Midbrain (tissue), 1 donor: ENCODE measurements around the gene NSF.
"Not testable (repeated sequence)": the region's sequence is repeated elsewhere in the genome, so short reads cannot be mapped to it uniquely, and the experiment has no call there.

Experiments used
- DNase-seq: peaks from one replicate; lab custom pipeline; 2025; lab: John Stamatoyannopoulos, UW

The NSF gene

GRCh38 chr17:46628753-46629436 is 38.4 kb downstream of the NSF start:
- not testable (repeated sequence) for DNase-seq

GRCh38 chr17:46632146-46632545 is 41.7 kb downstream of the NSF start:
- DNase-seq = not testable (repeated sequence)

- DNase-seq = not testable (repeated sequence)
Measured at GRCh38 chr17:46634844-46635243, 44.4 kb downstream of the NSF start.

- not testable (repeated sequence) for DNase-seq
Measured at GRCh38 chr17:46641861-46642656, 51.6 kb downstream of the NSF start.

- not testable (repeated sequence) for DNase-seq
Measured at GRCh38 chr17:46647251-46647650, 56.8 kb downstream of the NSF start.

GRCh38 chr17:46647688-46648278 is 57.3 kb downstream of the NSF start:
- not testable (repeated sequence) for DNase-seq

- not testable (repeated sequence) for DNase-seq
Measured at GRCh38 chr17:46649246-46649645, 58.8 kb downstream of the NSF start.

- DNase-seq = not testable (repeated sequence)
Measured at GRCh38 chr17:46652024-46652643, 61.7 kb downstream of the NSF start.

- not testable (repeated sequence) for DNase-seq
Measured at GRCh38 chr17:46658235-46658634, 67.8 kb downstream of the NSF start.

- DNase-seq = not testable (repeated sequence)
Measured at GRCh38 chr17:46659702-46660101, 69.2 kb downstream of the NSF start.

- not testable (repeated sequence) for DNase-seq
Measured at GRCh38 chr17:46663123-46663522, 72.7 kb downstream of the NSF start.

GRCh38 chr17:46663552-46663951 is 73.1 kb downstream of the NSF start:
- DNase-seq = not testable (repeated sequence)

- not testable (repeated sequence) for DNase-seq
Measured at GRCh38 chr17:46665969-46666368, 75.5 kb downstream of the NSF start.

GRCh38 chr17:46670789-46671188 is 80.3 kb downstream of the NSF start:
- DNase-seq = not testable (repeated sequence)

GRCh38 chr17:46672777-46673176 is 82.3 kb downstream of the NSF start:
- not testable (repeated sequence) for DNase-seq

- DNase-seq = not testable (repeated sequence)
Measured at GRCh38 chr17:46677819-46678218, 87.3 kb downstream of the NSF start.

- not testable (repeated sequence) for DNase-seq
Measured at GRCh38 chr17:46683653-46684052, 93.2 kb downstream of the NSF start.

- peak; percentile 0 for DNase-seq
Measured at GRCh38 chr17:46685284-46685683, 94.8 kb downstream of the NSF start.

GRCh38 chr17:46692196-46692595 is 101.7 kb downstream of the NSF start:
- DNase-seq = not testable (repeated sequence)

GRCh38 chr17:46693283-46693682 is 102.8 kb downstream of the NSF start:
- not testable (repeated sequence) for DNase-seq

GRCh38 chr17:46696522-46696921 is 106.1 kb downstream of the NSF start:
- DNase-seq = not testable (repeated sequence)

- not testable (repeated sequence) for DNase-seq
Measured at GRCh38 chr17:46699014-46699413, 108.5 kb downstream of the NSF start.
